AG04450 (cell line): ENCODE measurements around the gene SLC9A5. TPM values are rescaled to one million over a fixed set of nuclear protein-coding genes. Genes with fewer than 3 reads are reported as not detected.

Experiments
- CTCF ChIA-PET: fragments of 300-600, 350-600 bp; formaldehyde crosslinking; extraction: SDS; loops from one replicate; lab custom pipeline; 2022; ENCODE audit warnings: antibody characterized with exemption, inconsistent platforms; lab: Charles Lee
- POLR2A ChIA-PET: fragments of 350-600 bp; formaldehyde crosslinking; extraction: SDS; loops from one replicate; lab custom pipeline; 2021; ENCODE audit warnings: antibody characterized with exemption, inconsistent platforms; lab: Yijun Ruan, JAX
- DNase-seq: peaks from one replicate; pipeline ENCODE4 v3.0.0-alpha.2; 2011; ENCODE audit warnings: low read depth, low spot score
- H3K27ac ChIP-seq: one replicate; pipeline ENCODE4 v1.5.1; 2012; ENCODE audit warnings: low read depth, low read length, control low read depth
- H3K27me3 ChIP-seq: one replicate; pipeline ENCODE4 v1.6.0; 2012; ENCODE audit warnings: low read length; ENCODE audit not compliant: control insufficient read depth, insufficient read depth
- H3K4me3 ChIP-seq: 2 replicates; pipeline ENCODE4 v1.5.1; 2011; ENCODE audit warnings: mild to moderate bottlenecking, low read depth, low read length, control low read depth
- H3K9me3 ChIP-seq: 2 replicates; pipeline ENCODE4 v1.5.1; 2012; ENCODE audit warnings: low read length; ENCODE audit not compliant: control insufficient read depth, insufficient read depth
- CTCF ChIP-seq: IDR thresholded peaks from 2 replicates; pipeline ENCODE4 v1.5.1; 2011; ENCODE audit warnings: low read depth, low read length, control low read depth, inconsistent platforms
- polyA plus RNA-seq: library from polyadenylated mRNA; depleted of rRNA; stranded (reverse); fragments of >200 nt; gene quantifications from 2 replicates; pipeline ENCODE4 v1.2.3, GENCODE V29; 2011

Gene SLC9A5
- polyA plus RNA-seq, 1 experiment: 2.4 TPM

- H3K4me3 ChIP-seq: no peak overlapping the region
- no peaks in the 10 kb centered on the region for H3K27me3 ChIP-seq
- no peak for DNase-seq
- no peak for TF ChIP-seq CTCF
- H3K27ac ChIP-seq: no peak overlapping the region
- POLR2A ChIA-PET: interaction anchor here (0.5 to 1.3 kb wide), 2 partner anchors 40 to 53 kb away, joined by 3 to 6 read pairs; no protein-coding TSS in a partner anchor
- CTCF ChIA-PET: interaction anchor here (1.7 kb wide), 1 partner anchor 11 kb away, joined by 6 read pairs; no protein-coding TSS in a partner anchor
- H3K9me3 ChIP-seq: no peaks in the 10 kb centered on the region; the same call in 1 of the 2 replicates
Measured at GRCh38 chr16:67271446-67271845, 22.7 kb downstream of the SLC9A5 start.

- TF ChIP-seq CTCF: no peak
- CTCF ChIA-PET: no interaction called here
- H3K27ac ChIP-seq: no peak overlapping the region
- no peaks in the 10 kb centered on the region for H3K27me3 ChIP-seq
- no peak overlapping the region for H3K4me3 ChIP-seq
- DNase-seq: no peak
- POLR2A ChIA-PET: no interaction called here
- H3K9me3 ChIP-seq: no peaks in the 10 kb centered on the region; the same call in 1 of the 2 replicates
Measured at GRCh38 chr16:67275321-67275720, 26.5 kb downstream of the SLC9A5 start.

GRCh38 chr16:67277294-67277998 is 28.7 kb downstream of the SLC9A5 start:
- H3K9me3 ChIP-seq: no peaks in the 10 kb centered on the region; the same call in 1 of the 2 replicates
- POLR2A ChIA-PET: interaction anchor here (0.6 to 1.5 kb wide), 12 partner anchors 9 to 138 kb away, joined by 3 to 8 read pairs (median 4); partner anchors contain the start of genes FHOD1, TMEM208 and TPPP3
- H3K27ac ChIP-seq: peak overlapping the region; percentile 98
- TF ChIP-seq CTCF: no peak
- CTCF ChIA-PET: interaction anchor here (1.0 to 2.3 kb wide), 4 partner anchors 17 to 189 kb away, joined by 3 to 7 read pairs (median 5); partner anchors contain the start of gene ZDHHC1
- peak overlapping the region; percentile 68 for H3K4me3 ChIP-seq
- no peaks in the 10 kb centered on the region for H3K27me3 ChIP-seq
- DNase-seq: peak; percentile 96

- H3K27ac ChIP-seq: peak overlapping the region; percentile 98
- peak overlapping the region; percentile 68 for H3K4me3 ChIP-seq
- TF ChIP-seq CTCF: no peak; the same call in 1 of the 2 replicates
- POLR2A ChIA-PET: interaction anchor here (0.7 to 1.5 kb wide), 5 partner anchors 10 to 139 kb away, joined by 3 to 6 read pairs (median 4); partner anchors contain the start of genes FHOD1 and TPPP3
- DNase-seq: no peak
- CTCF ChIA-PET: interaction anchor here (0.8 to 2.3 kb wide), 6 partner anchors 18 to 188 kb away, joined by 3 to 7 read pairs (median 4); partner anchors contain the start of gene ZDHHC1
- no peaks in the 10 kb centered on the region; the same call in 1 of the 2 replicates for H3K9me3 ChIP-seq
- no peaks in the 10 kb centered on the region for H3K27me3 ChIP-seq
Measured at GRCh38 chr16:67277999-67278772, 29.4 kb downstream of the SLC9A5 start.
